ENCODE data around the gene PTPRA.
A peak's percentile ranks its signal among the peaks of the same experiment; 100 is the strongest.

PTPRA gene

GRCh38 chr20:3081641-3082040 is 208.4 kb downstream of the PTPRA start:
- no peak for DNase-seq

GRCh38 chr20:3082306-3082951 is 209.1 kb downstream of the PTPRA start:
- DNase-seq, result peak; percentile 35

DNA sequence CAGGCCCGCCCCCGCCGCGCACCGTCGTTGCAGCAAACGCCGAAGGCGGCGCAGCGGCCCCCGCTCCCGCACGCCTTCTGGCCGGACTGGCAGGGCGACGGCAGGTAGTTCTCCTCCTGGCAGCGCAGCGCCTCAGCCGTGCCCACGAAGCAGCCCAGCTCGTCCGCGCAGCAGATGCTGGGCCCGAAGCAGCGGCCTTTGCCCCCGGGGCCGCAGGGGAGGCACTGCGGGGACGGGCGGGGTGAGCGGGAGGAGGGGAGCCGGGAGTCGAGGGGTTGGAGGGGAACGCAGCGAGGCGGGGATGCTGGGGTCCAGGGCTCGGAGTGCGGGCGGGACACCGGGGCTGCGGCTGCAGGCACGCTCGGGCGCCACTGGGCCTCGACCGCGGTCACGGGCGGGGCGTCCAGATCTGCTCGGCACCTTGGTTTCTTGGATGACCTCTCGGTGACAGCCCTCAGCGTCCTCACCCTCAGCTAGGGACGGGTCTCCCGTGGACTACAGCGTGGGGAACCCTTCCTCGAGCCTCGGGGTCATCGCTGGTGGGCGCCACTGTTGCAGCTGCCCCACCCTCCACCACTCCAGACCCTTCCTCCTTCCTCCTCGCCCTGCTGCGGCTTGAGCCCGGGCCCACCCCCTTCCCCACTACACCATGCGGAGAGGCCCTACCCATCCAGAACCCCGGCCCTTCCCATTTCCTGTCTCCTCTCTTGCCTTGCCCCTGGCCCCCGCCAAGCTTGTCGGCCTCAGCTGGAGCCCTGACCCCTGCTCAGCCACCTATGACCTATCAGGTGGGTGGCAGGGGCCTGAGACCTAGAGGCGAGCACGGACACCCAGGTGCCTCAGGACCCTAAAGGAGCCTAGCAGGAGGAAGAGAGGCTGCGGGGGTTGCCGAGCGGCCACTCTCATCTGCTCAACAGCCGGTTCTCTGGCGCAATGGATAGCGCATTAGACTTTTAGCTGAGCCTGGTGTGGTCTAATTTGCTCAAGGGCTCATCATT is 210.0 kb downstream of the PTPRA start:
- no peak for DNase-seq

GRCh38 chr20:3084283-3084985 is 211.2 kb downstream of the PTPRA start, which contains the start of gene AVP:
AVP (minus strand) TSS chr20:3084724; CDS start chr20:3084674, 50 bp downstream.
- DNase-seq, result no peak

GRCh38 chr20:3084986-3085360 is 211.7 kb downstream of the PTPRA start:
- DNase-seq, result no peak

GRCh38 chr20:3085571-3086072 is 212.3 kb downstream of the PTPRA start:
- no peak for DNase-seq

DNA sequence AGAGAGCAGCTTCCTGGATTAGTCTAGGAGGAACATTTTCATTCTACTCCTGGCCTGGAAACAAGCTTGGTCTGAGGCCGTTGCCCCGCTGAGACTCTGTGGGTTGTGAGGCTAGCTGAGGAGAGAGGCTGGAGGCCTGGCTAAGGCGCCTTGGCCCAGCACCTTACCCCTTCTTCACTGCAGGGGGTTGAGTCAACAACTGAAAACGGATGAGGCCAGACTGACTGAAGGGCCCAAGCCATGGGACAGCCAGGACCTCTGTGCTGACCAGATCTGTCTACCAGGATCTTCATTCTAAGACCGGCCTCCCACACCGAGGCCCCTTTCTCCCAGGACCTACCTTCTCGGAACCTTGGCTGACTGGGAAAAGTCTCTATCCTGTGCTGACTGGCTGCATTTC is 214.8 kb downstream of the PTPRA start:
- no peak for DNase-seq

All from femur (tissue), 1 donor.